Central memory CD8-positive, alpha-beta T cell (primary cell): ENCODE data around the gene ADGRB3.
"Not testable (repeated sequence)": the region's sequence is repeated elsewhere in the genome, so short reads cannot be mapped to it uniquely, and the experiment has no call there.

Experiments used
- ATAC-seq: fragments of 150-1000 bp; cut with Tn5 transposase; replicated peaks from 2 replicates; pipeline ENCODE4 v1.10.0; 2022; ENCODE audit warnings: mild to moderate bottlenecking, moderate FRiP score, moderate number of reproducible peaks; ENCODE audit not compliant: poor library complexity, severe bottlenecking; ENCODE audit errors: extremely low read depth
- DNase-seq, 2 donors: peaks; one replicate each; pipeline ENCODE4 v3.0.0; 2021; ENCODE audit warnings: low spot score in 2 of 2
- H3K27ac Mint-ChIP-seq: one replicate; pipeline ENCODE4 v1.8.0; 2022; ENCODE audit warnings: low read depth, mild to moderate bottlenecking, moderate library complexity, mixed read lengths
- H3K27me3 Mint-ChIP-seq: one replicate; pipeline ENCODE4 v1.8.0; 2022; ENCODE audit warnings: mixed read lengths
- H3K36me3 Mint-ChIP-seq: one replicate; pipeline ENCODE4 v1.8.0; 2022; ENCODE audit warnings: mild to moderate bottlenecking, moderate library complexity, mixed read lengths; ENCODE audit not compliant: insufficient read depth
- H3K4me1 Mint-ChIP-seq: one replicate; pipeline ENCODE4 v1.8.0; 2022; ENCODE audit warnings: mixed read lengths
- H3K4me3 Mint-ChIP-seq: one replicate; pipeline ENCODE4 v1.8.0; 2022; ENCODE audit warnings: mild to moderate bottlenecking, moderate library complexity, mixed read lengths
- H3K9me3 Mint-ChIP-seq: one replicate; pipeline ENCODE4 v1.8.0; 2022; ENCODE audit warnings: mixed read lengths

ADGRB3 gene

GRCh38 chr6:68737061-68737460, 102.0 kb downstream of the ADGRB3 start:
- DNase-seq, result no peak
- H3K9me3 Mint-ChIP-seq, result peaks cover 6% of the 10 kb centered on the region
- H3K4me1 Mint-ChIP-seq, result no peaks in the 10 kb centered on the region
- H3K36me3 Mint-ChIP-seq, result no peaks in the 10 kb centered on the region
- no peaks in the 10 kb centered on the region for H3K27me3 Mint-ChIP-seq
- no peak overlapping the region for H3K27ac Mint-ChIP-seq
- no peak for ATAC-seq
- no peak overlapping the region for H3K4me3 Mint-ChIP-seq

GRCh38 chr6:68738039-68738438, 103.0 kb downstream of the ADGRB3 start:
- ATAC-seq (no peak), DNase-seq (no peak)

GRCh38 chr6:68740828-68741500, 105.9 kb downstream of the ADGRB3 start:
- no peak for DNase-seq
- H3K27ac Mint-ChIP-seq, result no peak overlapping the region
- H3K36me3 Mint-ChIP-seq, result no peaks in the 10 kb centered on the region

More at GRCh38 chr6:68738039-68738438, 103.0 kb downstream of the ADGRB3 start:
- Mint-ChIP-seq H3K27me3 (no peaks in the 10 kb centered on the region), H3K4me1 (no peaks in the 10 kb centered on the region), H3K4me3 (no peak overlapping the region), H3K36me3 (no peaks in the 10 kb centered on the region), H3K27ac (no peak overlapping the region), H3K9me3 (peaks cover 6% of the 10 kb centered on the region)

GRCh38 chr6:68741501-68742386, 106.7 kb downstream of the ADGRB3 start:
- no peak for DNase-seq
- H3K27ac Mint-ChIP-seq, result no peak overlapping the region
- no peaks in the 10 kb centered on the region for H3K27me3 Mint-ChIP-seq
- no peaks in the 10 kb centered on the region for H3K4me1 Mint-ChIP-seq
- no peak for ATAC-seq
- H3K9me3 Mint-ChIP-seq, result peaks cover 3% of the 10 kb centered on the region
- H3K4me3 Mint-ChIP-seq, result no peak overlapping the region
- no peaks in the 10 kb centered on the region for H3K36me3 Mint-ChIP-seq

More at GRCh38 chr6:68740828-68741500, 105.9 kb downstream of the ADGRB3 start:
- Mint-ChIP-seq H3K4me3 (no peak overlapping the region), H3K4me1 (no peaks in the 10 kb centered on the region), H3K27me3 (no peaks in the 10 kb centered on the region), H3K9me3 (peaks cover 3% of the 10 kb centered on the region)
- no peak for ATAC-seq

- no peak overlapping the region for H3K4me3 Mint-ChIP-seq
- no peak for ATAC-seq
- H3K4me1 Mint-ChIP-seq, result no peaks in the 10 kb centered on the region
- no peaks in the 10 kb centered on the region for H3K36me3 Mint-ChIP-seq
- DNase-seq, result no peak
- no peaks in the 10 kb centered on the region for H3K27me3 Mint-ChIP-seq
- H3K27ac Mint-ChIP-seq, result no peak overlapping the region
- peaks cover 3% of the 10 kb centered on the region for H3K9me3 Mint-ChIP-seq
These were observed 108.0 kb downstream of the ADGRB3 start for GRCh38 chr6:68743099-68743498.

GRCh38 chr6:68744376-68744775, 109.3 kb downstream of the ADGRB3 start:
- not testable (repeated sequence) for H3K4me1 Mint-ChIP-seq, H3K36me3 Mint-ChIP-seq, ATAC-seq, H3K9me3 Mint-ChIP-seq, H3K27me3 Mint-ChIP-seq, H3K4me3 Mint-ChIP-seq, H3K27ac Mint-ChIP-seq, DNase-seq

- no peak overlapping the region for H3K4me3 Mint-ChIP-seq
- H3K27me3 Mint-ChIP-seq, result no peaks in the 10 kb centered on the region
- DNase-seq, result no peak
- no peaks in the 10 kb centered on the region for H3K4me1 Mint-ChIP-seq
- no peak overlapping the region for H3K27ac Mint-ChIP-seq
- H3K36me3 Mint-ChIP-seq, result no peaks in the 10 kb centered on the region
- peaks cover 8% of the 10 kb centered on the region for H3K9me3 Mint-ChIP-seq
- ATAC-seq, result no peak
These were observed 111.3 kb downstream of the ADGRB3 start for GRCh38 chr6:68746376-68746775.

GRCh38 chr6:68747110-68747790, 112.2 kb downstream of the ADGRB3 start:
- Mint-ChIP-seq H3K9me3 (peaks cover 8% of the 10 kb centered on the region), H3K27ac (no peak overlapping the region), H3K4me1 (no peaks in the 10 kb centered on the region), H3K4me3 (no peak overlapping the region), H3K36me3 (no peaks in the 10 kb centered on the region), H3K27me3 (no peaks in the 10 kb centered on the region)
- no peak for DNase-seq
- no peak for ATAC-seq

- not testable (repeated sequence) for H3K27me3 Mint-ChIP-seq, ATAC-seq
These were observed 112.8 kb downstream of the ADGRB3 start for GRCh38 chr6:68747832-68748231.

GRCh38 chr6:68754681-68755213, 119.7 kb downstream of the ADGRB3 start:
- peaks cover 22% of the 10 kb centered on the region for H3K9me3 Mint-ChIP-seq
- ATAC-seq (no peak), DNase-seq (no peak)
- H3K36me3 Mint-ChIP-seq, result no peaks in the 10 kb centered on the region
- H3K4me1 Mint-ChIP-seq, result no peaks in the 10 kb centered on the region
- H3K27me3 Mint-ChIP-seq, result no peaks in the 10 kb centered on the region
- no peak overlapping the region for H3K4me3 Mint-ChIP-seq
- no peak overlapping the region for H3K27ac Mint-ChIP-seq

More at GRCh38 chr6:68747832-68748231, 112.8 kb downstream of the ADGRB3 start:
- not testable (repeated sequence) for H3K4me1 Mint-ChIP-seq, H3K36me3 Mint-ChIP-seq, H3K27ac Mint-ChIP-seq, H3K4me3 Mint-ChIP-seq, H3K9me3 Mint-ChIP-seq, DNase-seq

GRCh38 chr6:68756454-68757375, 121.6 kb downstream of the ADGRB3 start:
- Mint-ChIP-seq H3K36me3 (no peaks in the 10 kb centered on the region), H3K4me3 (no peak overlapping the region), H3K27me3 (no peaks in the 10 kb centered on the region)

GRCh38 chr6:68757821-68758220, 122.7 kb downstream of the ADGRB3 start:
- Mint-ChIP-seq H3K27ac (no peak overlapping the region), H3K4me1 (no peaks in the 10 kb centered on the region), H3K36me3 (no peaks in the 10 kb centered on the region), H3K4me3 (no peak overlapping the region), H3K27me3 (no peaks in the 10 kb centered on the region), H3K9me3 (peaks cover 25% of the 10 kb centered on the region)
- DNase-seq (no peak), ATAC-seq (no peak)

More at GRCh38 chr6:68756454-68757375, 121.6 kb downstream of the ADGRB3 start:
- ATAC-seq (no peak), DNase-seq (no peak)
- H3K27ac Mint-ChIP-seq, result no peak overlapping the region
- H3K9me3 Mint-ChIP-seq, result peaks cover 25% of the 10 kb centered on the region
- no peaks in the 10 kb centered on the region for H3K4me1 Mint-ChIP-seq
